CD14-positive monocyte (primary cell): ENCODE results near the gene LCN2. TPM values are rescaled to one million over a fixed set of nuclear protein-coding genes. Genes with fewer than 3 reads are reported as not detected.

Source experiments
- DNase-seq, 3 donors: peaks; one replicate each; pipeline ENCODE4 v3.0.0-alpha.2; 2011 to 2022
- H2AFZ ChIP-seq: 2 replicates; pipeline ENCODE4 v1.6.0; 2012; ENCODE audit warnings: mild to moderate bottlenecking, low read depth, low read length, inconsistent platforms; ENCODE audit not compliant: insufficient read depth, poor library complexity, severe bottlenecking
- H3K27ac ChIP-seq, 2 donors: 1 replicate in 1 of 2; 2 replicates in 1 of 2; pipeline ENCODE4 v1.5.1; 2012 to 2013; ENCODE audit warnings: low read length in 2 of 2, control low read depth in 1 of 2, inconsistent platforms in 1 of 2, low read depth in 1 of 2, mild to moderate bottlenecking in 1 of 2
- H3K27me3 ChIP-seq, 2 donors: one replicate each; pipeline versions ENCODE4 v1.6.0 to v1.6.1; 2011 to 2013; ENCODE audit warnings: low read length in 2 of 2; ENCODE audit not compliant: control insufficient read depth in 2 of 2, insufficient read depth in 2 of 2
- H3K36me3 ChIP-seq, 2 donors: replicated peaks in 1 of 2; 1 replicate in 1 of 2; 2 replicates in 1 of 2; pipeline versions ENCODE4 v1.5.1 to v1.6.1; 2012 to 2013; ENCODE audit warnings: low read length in 2 of 2, control low read depth in 1 of 2, inconsistent platforms in 1 of 2, mild to moderate bottlenecking in 1 of 2; ENCODE audit not compliant: insufficient read depth in 2 of 2, control insufficient read depth in 1 of 2
- H3K4me1 ChIP-seq, 2 donors: 1 replicate in 1 of 2; 2 replicates in 1 of 2; pipeline versions ENCODE4 v1.5.1 to v1.6.1; 2012 to 2013; ENCODE audit warnings: low read length in 2 of 2, control low read depth in 1 of 2, inconsistent platforms in 1 of 2, mild to moderate bottlenecking in 1 of 2, moderate library complexity in 1 of 2; ENCODE audit not compliant: insufficient read depth in 2 of 2, control insufficient read depth in 1 of 2
- H3K4me2 ChIP-seq: replicated peaks from 2 replicates; pipeline ENCODE3; 2012; ENCODE audit warnings: low read length, moderate library complexity, mild to moderate bottlenecking; ENCODE audit not compliant: poor library complexity, severe bottlenecking; ENCODE audit errors: extremely low read depth
- H3K4me3 ChIP-seq, 3 experiments: fragments of 200-600 bp in 1 of 3; sonication (generic) in 1 of 3; replicated peaks in 1 of 3; 1 replicate in 2 of 3; 2 replicates in 1 of 3; pipeline ENCODE4 v1.5.1; 2011 to 2013; ENCODE audit warnings: low read length in 3 of 3, mild to moderate bottlenecking in 3 of 3, control low read depth in 2 of 3, low read depth in 2 of 3, inconsistent platforms in 1 of 3, moderate library complexity in 1 of 3
- H3K79me2 ChIP-seq: 2 replicates; pipeline ENCODE4 v1.6.0; 2012; ENCODE audit warnings: mild to moderate bottlenecking, control low read depth, inconsistent platforms, low read length, moderate library complexity; ENCODE audit not compliant: insufficient read depth
- H3K9ac ChIP-seq: 2 replicates; pipeline ENCODE4 v1.6.0; 2017; ENCODE audit warnings: low read length, mild to moderate bottlenecking; ENCODE audit not compliant: insufficient read depth, poor library complexity, severe bottlenecking
- H3K9me3 ChIP-seq, 2 donors: replicated peaks in 1 of 2; 1 replicate in 1 of 2; 2 replicates in 1 of 2; pipeline versions ENCODE4 v1.5.1 to v1.6.1; 2012 to 2013; ENCODE audit warnings: low read length in 2 of 2, control low read depth in 1 of 2; ENCODE audit not compliant: control insufficient read depth in 1 of 2, insufficient read depth in 1 of 2
- H4K20me1 ChIP-seq: 2 replicates; pipeline ENCODE4 v1.6.0; 2012; ENCODE audit warnings: mild to moderate bottlenecking, low read length, control low read depth, moderate library complexity; ENCODE audit not compliant: insufficient read depth
- H3K27ac Mint-ChIP-seq, 7 donors: one replicate each; pipeline ENCODE4 v1.8.0; 2020; ENCODE audit warnings: mild to moderate bottlenecking in 7 of 7, mixed read lengths in 7 of 7, moderate library complexity in 6 of 7, inconsistent platforms in 2 of 7
- H3K27me3 Mint-ChIP-seq, 3 donors: one replicate each; pipeline ENCODE4 v1.8.0; 2021 to 2022; ENCODE audit warnings: low read depth in 3 of 3, mild to moderate bottlenecking in 3 of 3, mixed read lengths in 3 of 3, moderate library complexity in 3 of 3, inconsistent platforms in 1 of 3
- H3K36me3 Mint-ChIP-seq, 2 donors: one replicate each; pipeline ENCODE4 v1.8.0; 2020; ENCODE audit warnings: mixed read lengths in 2 of 2, inconsistent platforms in 1 of 2, mild to moderate bottlenecking in 1 of 2
- H3K4me1 Mint-ChIP-seq: one replicate; pipeline ENCODE4 v1.8.0; 2020; ENCODE audit warnings: mild to moderate bottlenecking, mixed read lengths
- H3K4me3 Mint-ChIP-seq, 2 donors: one replicate each; pipeline ENCODE4 v1.8.0; 2020; ENCODE audit warnings: mild to moderate bottlenecking in 2 of 2, mixed read lengths in 2 of 2, moderate library complexity in 1 of 2
- H3K9me3 Mint-ChIP-seq, 7 donors: one replicate each; pipeline ENCODE4 v1.8.0; 2020 to 2022; ENCODE audit warnings: mixed read lengths in 7 of 7, mild to moderate bottlenecking in 6 of 7, moderate library complexity in 6 of 7, inconsistent platforms in 2 of 7
- CTCF ChIP-seq: fragments of 200-600 bp; IDR thresholded peaks from one replicate; pipeline ENCODE4 v1.8.0; 2022; ENCODE audit warnings: antibody characterized with exemption, mild to moderate bottlenecking
- WGBS: methylation state at CpG from one replicate; pipeline ENCODE4 v1.1.5; 2013; ENCODE audit warnings: missing lambda C conversion rate; ENCODE audit not compliant: insufficient coverage; 5-methylcytosine and 5-hydroxymethylcytosine counted together
- intact Hi-C, 2 donors: fragments of 100-400 bp; cut with micrococcal nuclease; formaldehyde crosslinking; loops; one replicate each; pipeline versions ENCODE4 v1.15.0 to v1.15.1; 2023
- polyA plus RNA-seq, 3 donors: library from polyadenylated mRNA; depleted of rRNA in 1 of 3; unstranded in 2 of 3; stranded (reverse) in 1 of 3; fragments of 300-500 nt in 2 of 3; fragments of >200 nt in 1 of 3; fragmentation: Illumina TruSeq in 2 of 3; gene quantifications; 1 replicate in 2 of 3; 2 replicates in 1 of 3; pipeline ENCODE4 v1.2.3, GENCODE V29; 2012 to 2021

Gene LCN2
- polyA plus RNA-seq, 3 donors, result 0.83 TPM; not detected in 2

GRCh38 chr9:128104171-128104618 is 45.1 kb upstream of the LCN2 start:
- Histone ChIP-seq H3K27me3 (no peaks in the 10 kb centered on the region), H3K4me1 (peaks cover 11 to 12% of the 10 kb centered on the region in 2 donors), H3K79me2 (peaks cover 20% of the 10 kb centered on the region), H3K4me3 (no peak overlapping the region), H4K20me1 (peaks cover 84% of the 10 kb centered on the region), H2AFZ (no peak overlapping the region), H3K9ac (no peak overlapping the region), H3K9me3 (no peaks in the 10 kb centered on the region), H3K4me2 (no peak overlapping the region), H3K36me3 (peaks cover 79 to 86% of the 10 kb centered on the region in 2 donors), H3K27ac (peak overlapping the region in 1 of 2 donors; percentile 26)
- Mint-ChIP-seq H3K36me3 (peaks cover 71 to 92% of the 10 kb centered on the region in 2 donors), H3K4me3 (no peak overlapping the region), H3K27me3 (peaks cover 0 to 2% (median 0%) of the 10 kb centered on the region in 3 donors), H3K4me1 (peaks cover 10% of the 10 kb centered on the region), H3K27ac (peak overlapping the region in 2 of 7 donors; percentile 13 to 30), H3K9me3 (no peaks in the 10 kb centered on the region)
- TF ChIP-seq CTCF, result no peak
- intact Hi-C loops, result no loop called here
- peak in 1 of 3 donors; percentile 3 for DNase-seq
- 52% methylated on average over 6 of the region's 6 CpGs for WGBS

GRCh38 chr9:128105538-128106175 is 43.6 kb upstream of the LCN2 start:
- peak overlapping the region in 2 of 7 donors; percentile 25 to 41 for H3K27ac Mint-ChIP-seq
- no peaks in the 10 kb centered on the region for H3K4me1 ChIP-seq

More at GRCh38 chr9:128105538-128106175, 43.6 kb upstream of the LCN2 start:
- Histone ChIP-seq H3K9me3 (no peaks in the 10 kb centered on the region), H3K9ac (no peak overlapping the region), H3K27ac (no peak overlapping the region), H3K36me3 (peaks cover 80 to 89% of the 10 kb centered on the region in 2 donors), H3K4me2 (no peak overlapping the region), H3K4me3 (no peak overlapping the region), H2AFZ (no peak overlapping the region), H3K27me3 (no peaks in the 10 kb centered on the region), H4K20me1 (peaks cover 71% of the 10 kb centered on the region), H3K79me2 (peaks cover 5% of the 10 kb centered on the region)
- H3K9me3 Mint-ChIP-seq, result no peaks in the 10 kb centered on the region
- peaks cover 80 to 88% of the 10 kb centered on the region in 2 donors for H3K36me3 Mint-ChIP-seq
- peaks cover 0 to 2% (median 0%) of the 10 kb centered on the region in 3 donors for H3K27me3 Mint-ChIP-seq
- DNase-seq, result no peak
- TF ChIP-seq CTCF, result no peak
- H3K4me3 Mint-ChIP-seq, result no peak overlapping the region
- H3K4me1 Mint-ChIP-seq, result no peaks in the 10 kb centered on the region
- intact Hi-C loops, result no loop called here
- WGBS, result 97% methylated on average over 20 of the region's 21 CpGs
